HG03159 (cell line): ENCODE data around the gene KCNG4.

Source experiments
- ATAC-seq: cut with Tn5 transposase; IDR thresholded peaks from one replicate; pipeline ENCODE4 v1.9.1; 2021; ENCODE audit warnings: mild to moderate bottlenecking, moderate library complexity; ENCODE audit not compliant: unreplicated experiment

KCNG4 gene

GRCh38 chr16:84183911-84184591 is 55.8 kb downstream of the KCNG4 start:
- ATAC-seq = no peak

DNA sequence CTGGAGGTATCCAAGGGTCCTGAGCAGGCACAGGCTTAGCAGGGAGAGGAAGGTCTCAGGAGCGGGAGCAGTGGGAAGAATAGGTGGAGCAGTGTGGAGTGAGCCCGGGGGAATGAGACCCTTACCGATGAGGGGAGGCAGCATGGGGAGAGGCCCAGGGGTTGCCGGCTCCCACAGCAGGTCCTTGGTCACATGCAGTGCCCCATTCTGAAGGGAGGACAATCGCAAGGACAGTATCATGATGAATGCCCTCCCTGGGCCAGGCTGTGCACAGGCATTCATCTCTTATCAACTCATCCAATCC is 56.3 kb downstream of the KCNG4 start:
- ATAC-seq = no peak

- no peak for ATAC-seq
Observed at GRCh38 chr16:84182680-84183571, 56.9 kb downstream of the KCNG4 start.

DNA sequence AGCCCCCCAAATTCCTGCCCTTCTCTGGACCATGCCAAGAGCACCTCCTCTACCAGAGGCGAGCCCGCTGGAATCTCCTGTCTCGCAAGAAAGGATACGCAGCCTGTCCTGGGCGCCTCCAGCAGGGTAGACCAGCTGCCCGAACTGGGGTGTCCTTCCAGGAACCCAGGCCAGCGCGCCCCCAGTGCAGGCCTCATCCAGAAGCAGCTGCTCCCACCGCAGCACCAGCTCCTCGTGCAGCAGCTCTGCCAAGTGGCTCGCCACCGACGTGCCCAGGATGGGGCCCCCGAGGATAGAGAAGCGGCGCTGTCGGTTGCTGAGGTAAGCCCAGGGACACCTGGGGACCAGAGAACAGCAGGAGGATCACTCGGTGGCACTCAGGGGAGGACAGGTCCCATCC is 57.7 kb downstream of the KCNG4 start:
- ATAC-seq = no peak

GRCh38 chr16:84181144-84181915 is 58.5 kb downstream of the KCNG4 start:
- ATAC-seq = no peak

DNA sequence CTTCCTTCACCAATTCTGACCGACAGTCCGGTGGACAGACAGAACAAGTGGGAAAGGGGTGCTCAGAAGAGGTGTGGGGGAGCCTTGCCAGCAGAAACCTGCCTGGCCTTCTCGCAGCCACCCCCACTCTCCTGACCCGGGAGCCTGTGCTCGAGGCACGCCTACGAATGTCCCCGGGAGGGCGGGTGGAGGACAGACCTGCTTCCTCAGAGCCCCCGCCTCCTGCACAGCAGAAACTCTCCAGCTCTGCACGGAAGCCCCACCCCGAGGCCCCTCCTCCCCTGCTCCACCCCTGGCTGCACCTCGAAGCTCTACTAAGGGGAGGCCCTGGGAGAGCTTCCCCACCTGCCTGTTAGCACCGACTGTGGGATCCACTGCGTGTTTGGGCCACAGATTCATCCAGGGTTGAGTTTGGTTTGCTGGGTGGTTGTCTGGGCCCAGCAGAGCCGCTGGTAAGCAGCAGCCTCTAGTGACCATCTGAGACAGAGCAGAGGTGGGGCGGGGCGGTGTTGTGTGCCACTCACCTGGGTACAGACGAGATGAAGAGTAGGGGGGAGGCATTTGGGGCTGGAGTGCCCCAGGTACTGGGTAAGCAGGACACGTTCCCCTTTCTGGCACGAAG is 59.2 kb downstream of the KCNG4 start:
- no peak for ATAC-seq

- ATAC-seq = no peak
Observed at GRCh38 chr16:84179612-84180320, 60.0 kb downstream of the KCNG4 start.

DNA sequence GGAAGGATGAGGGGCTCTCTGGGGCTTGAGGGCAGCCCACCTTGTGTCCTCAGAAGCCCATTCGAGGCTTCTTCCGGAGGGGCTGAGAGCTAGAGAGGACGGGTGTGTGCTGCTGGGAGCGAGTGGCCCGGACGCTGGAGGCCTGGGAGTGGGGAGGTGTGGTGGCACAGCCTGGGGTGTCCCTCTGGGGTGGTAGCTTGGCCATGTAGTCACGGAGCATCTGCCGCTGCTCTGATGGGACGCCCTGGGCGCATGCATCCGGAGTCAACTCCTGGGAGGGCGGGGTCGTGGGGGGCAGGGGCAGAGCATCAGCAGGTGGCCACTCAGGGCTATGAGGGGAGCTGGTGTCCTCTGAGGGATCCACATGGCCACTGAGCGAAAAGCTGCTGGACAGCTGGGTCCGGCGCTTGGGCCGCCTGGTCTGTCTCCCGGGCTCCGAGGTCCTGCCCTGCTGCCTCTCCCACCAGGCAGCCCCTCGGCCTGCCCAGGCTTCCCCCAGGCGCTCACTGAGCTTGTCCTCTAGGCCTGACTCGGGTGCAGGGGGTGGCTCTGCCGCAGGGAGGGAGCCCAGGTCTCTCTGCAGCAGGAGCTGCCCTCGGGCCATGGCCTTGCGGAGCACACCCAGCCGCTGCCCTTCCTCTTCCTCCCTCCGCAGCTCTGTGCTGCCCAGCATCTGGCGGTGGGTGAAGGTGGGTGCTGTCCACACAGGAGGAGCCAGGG is 60.8 kb downstream of the KCNG4 start:
- no peak for ATAC-seq

GRCh38 chr16:84178146-84178765 is 61.6 kb downstream of the KCNG4 start:
- no peak for ATAC-seq

- ATAC-seq = no peak
Observed at GRCh38 chr16:84177741-84178073, 62.1 kb downstream of the KCNG4 start.

- no peak for ATAC-seq
Observed at GRCh38 chr16:84176192-84177053, 63.4 kb downstream of the KCNG4 start.

DNA sequence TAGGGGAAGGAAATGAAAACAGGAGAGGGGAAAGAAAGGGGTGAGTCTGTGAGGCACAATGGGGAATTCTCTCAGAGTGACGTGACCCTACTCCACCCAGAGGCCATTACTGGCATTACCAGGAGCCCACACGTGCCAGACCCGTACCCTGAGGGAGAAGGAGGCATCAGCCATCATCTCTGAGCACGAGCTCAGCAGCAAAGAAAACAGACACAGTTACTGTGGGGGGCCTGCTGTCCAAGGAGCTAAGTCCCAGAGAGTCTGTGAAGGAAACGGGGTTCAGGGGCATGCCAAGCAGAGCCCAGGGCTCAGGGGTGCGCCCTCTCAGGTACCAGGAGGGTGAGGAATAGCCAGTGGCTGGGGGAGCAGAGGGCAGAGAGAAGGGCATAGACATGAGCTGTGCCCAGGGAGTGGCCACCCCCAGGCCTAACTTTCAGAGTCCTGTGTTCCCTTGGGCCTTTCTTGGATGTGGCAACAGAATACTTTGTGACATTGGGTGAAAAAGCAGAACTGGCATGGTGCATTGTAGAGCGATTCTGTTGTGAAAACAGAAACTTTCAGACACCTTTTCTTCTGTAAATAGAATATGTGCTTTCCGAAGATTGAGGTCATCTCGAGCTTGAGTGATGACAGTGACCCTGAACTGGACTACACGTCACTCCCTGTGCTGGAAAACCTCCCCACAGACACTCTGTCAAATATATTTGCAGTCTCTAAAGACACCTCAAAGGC is 64.3 kb downstream of the KCNG4 start:
- peak; percentile 75 for ATAC-seq

DNA sequence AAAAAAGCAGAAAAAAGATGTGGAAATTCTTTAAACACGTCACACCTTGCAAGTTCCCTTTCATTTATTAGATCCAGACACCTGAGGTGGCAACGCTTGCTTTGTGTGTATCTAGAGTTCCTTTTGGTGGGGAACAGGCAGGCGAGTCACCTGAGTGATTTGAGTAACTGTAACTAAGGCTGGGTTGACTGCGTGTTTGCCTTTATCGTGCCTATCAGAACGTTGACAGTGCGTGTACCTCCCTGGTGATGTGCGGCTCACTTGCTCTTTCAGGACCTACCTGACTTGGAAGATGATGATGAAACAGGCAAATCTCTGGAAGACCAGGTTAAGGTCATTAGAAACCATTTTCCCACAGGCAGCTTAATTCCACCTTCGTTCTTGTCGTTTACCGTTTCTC is 65.4 kb downstream of the KCNG4 start:
- ATAC-seq = no peak

GRCh38 chr16:84169765-84170310 is 70.0 kb downstream of the KCNG4 start:
- no peak for ATAC-seq
